ENCODE data around the gene VKORC1.

The VKORC1 gene

DNA sequence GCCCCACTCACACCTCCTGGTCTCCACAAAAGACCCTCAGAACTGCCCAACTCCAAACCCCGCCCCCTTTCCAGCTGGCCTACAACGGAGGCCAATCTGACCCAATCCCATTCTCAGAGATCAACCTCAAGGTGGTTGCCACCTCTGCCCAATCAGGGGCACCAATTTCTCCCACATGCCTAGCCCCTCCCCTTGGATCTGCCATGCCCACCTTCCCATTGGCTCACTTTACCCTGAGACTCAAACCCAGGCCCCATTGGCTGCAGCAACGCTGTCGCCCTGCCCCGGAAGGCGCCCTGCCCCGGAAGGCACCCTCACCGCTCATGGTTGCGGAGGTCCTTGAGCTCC lies 31.1 kb downstream of the VKORC1 start:
- no peak for DNase-seq (ENCODE audit: low spot score)

DNA sequence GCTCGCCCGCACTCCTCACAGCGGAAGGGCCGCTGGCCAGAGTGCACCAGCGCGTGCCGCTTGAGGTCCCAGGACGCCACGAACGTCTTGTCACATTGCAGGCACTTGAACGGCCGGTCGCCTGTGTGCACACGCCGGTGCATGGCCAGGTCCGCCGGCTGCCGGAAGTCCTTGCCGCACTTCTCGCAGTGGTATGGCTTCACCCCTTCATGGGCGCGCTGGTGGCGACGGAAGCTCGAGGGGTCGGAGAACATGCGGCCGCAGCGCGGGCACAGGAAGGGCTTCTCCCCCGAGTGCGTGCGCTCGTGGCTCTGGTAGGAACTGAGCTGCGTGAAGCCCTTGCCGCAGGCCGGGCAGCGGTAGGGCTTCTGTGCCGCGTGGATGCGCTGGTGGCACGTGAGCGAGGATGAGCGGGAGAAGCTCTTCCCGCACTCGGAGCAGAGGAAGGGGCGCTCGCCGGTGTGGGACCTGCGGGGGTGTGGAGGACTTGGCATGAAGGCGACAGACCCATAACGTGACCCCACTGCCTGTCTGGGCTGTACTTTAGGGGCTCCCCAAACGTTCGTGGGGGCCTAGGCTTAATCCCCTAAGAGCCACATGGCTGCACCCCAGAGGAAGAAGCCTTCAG lies 32.7 kb downstream of the VKORC1 start:
- no peak for DNase-seq (ENCODE audit: low spot score)

DNA sequence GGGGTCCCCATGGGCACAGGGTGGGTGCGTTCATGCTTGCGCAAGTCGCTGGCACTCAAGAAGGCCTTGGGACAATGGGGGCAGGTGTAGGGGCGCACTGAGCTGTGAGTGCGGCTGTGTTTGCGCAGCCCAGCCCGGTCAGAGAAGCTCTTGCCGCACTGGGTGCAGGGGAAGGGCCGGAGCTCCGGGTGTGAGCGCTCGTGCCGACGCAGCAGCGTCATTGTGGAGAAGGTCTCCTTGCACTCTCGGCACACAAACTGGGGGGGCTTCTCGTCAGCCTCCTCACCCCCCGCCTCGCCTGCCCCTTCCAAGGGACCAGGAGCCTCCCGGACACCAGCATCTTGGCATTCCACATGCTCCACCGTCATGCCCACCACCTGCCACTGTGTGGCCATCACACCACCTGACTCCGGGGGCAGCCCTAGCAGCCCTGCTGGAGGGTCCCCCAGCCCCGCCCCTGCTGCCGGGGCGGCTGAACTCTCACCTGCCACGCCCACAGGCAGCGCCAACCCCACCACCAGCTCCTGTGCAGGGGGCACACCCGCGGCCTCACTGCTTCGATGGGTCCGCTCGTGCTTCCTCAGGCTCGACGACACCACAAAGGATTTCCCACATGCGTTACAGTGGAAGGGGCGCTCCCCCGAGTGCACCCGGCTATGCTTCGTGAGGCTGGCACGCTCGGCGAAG lies 33.3 kb downstream of the VKORC1 start:
- no peak for DNase-seq (ENCODE audit: low spot score)

DNA sequence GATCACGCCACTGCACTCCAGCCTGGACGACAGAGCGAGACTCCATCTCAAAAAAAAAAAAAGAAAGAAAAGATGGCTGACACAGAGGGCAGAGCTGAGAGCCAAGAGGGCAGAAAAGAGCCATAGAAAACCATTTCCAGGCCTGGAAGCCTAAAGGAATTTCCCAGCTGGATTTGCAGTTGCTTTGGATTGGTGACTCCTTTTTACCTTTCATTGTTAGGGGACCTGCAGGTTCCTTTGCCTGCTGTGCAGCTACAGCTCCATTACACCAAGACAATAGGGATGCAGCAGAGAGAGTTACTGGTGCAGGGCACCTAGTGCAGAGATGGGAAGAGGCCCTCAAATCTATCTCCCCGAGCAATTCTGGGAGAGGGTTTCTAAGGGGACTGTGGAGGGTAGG lies 39.0 kb downstream of the VKORC1 start:
- no peak for DNase-seq (ENCODE audit: low spot score)

DNA sequence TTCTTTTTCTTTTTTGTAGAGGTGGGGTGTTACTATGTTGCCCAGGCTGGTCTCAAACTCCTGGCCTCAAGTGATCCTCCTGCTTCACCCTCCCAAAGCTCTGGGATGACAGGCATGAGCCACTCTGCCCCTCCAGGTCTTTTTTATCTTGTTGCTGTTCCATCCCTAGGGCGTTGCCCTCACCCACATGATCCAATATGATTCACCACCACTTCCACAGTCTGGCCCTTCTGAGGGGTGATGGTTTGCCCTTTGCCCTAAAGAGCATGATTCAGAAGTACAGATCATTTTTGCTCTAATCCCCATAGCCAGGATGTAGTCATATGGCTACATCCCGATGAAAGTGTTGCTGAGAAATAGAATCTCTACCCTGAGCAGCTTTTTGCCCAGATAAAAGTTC lies 42.5 kb downstream of the VKORC1 start:
- peak; percentile 86 for DNase-seq (ENCODE audit: low spot score)

DNA sequence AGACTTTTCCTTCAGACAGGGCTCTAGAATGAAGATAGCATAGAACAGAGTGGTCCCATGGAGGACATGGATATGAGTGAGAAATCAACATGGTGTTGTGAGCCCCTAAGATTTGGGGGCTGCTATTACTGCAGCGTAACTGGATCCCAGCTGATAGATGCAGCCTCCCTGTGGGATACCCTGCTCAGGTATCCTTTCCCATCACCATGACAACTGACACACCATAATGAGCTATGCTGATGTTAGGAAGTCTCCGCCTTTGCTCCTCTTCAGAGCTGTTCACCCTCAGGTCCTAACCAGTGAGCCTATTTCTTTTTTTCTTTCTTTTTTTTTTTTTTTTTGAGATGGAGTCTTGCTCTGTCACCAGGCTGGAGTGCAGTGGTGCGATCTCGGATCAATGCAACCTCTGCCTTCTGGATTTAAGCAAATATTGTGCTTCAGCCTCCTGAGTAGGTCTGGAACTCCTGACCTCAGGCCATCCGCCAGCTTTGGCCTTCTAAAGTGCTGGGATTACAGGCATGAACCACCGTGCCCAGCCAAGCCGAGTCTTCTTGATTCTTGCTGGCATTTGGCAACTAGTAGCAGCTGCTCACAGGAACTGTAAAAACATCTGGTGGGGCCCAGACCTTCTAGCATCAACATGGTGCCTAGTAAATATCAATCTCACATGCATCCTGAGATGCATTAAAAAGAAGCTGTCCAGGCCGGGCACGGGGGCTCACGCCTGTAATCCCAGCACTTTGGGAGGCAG lies 44.1 kb downstream of the VKORC1 start:
- no peak for DNase-seq (ENCODE audit: low spot score)

DNA sequence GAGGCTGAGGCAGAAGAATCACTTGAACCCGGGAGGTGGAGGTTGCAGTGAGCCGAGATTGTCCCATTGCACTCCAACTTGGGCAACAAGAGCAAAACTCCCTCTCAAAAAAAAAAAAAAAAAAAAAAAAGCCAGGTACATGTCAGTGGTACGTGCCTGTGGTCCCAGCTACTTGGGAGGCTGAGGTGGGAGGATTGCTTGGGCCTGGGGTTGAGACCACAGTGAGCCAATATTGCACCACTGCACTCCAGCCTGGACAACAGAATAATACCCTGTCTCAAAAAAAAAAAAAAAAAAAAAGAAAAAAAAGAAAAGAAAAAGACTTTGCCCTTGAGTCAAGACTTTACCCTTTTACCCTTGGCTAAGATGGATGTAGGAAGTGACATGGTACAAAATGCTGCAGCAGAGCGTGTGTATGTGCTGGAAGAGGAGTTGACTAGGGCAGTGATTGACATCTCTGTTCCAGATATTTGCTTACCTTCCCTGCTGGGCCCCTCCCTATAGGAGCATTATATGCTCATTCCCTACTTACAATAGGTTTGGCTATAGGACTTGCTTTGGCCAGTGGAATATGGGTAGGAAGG lies 50.6 kb downstream of the VKORC1 start:
- DNase-seq (ENCODE audit: low spot score): no peak

DNA sequence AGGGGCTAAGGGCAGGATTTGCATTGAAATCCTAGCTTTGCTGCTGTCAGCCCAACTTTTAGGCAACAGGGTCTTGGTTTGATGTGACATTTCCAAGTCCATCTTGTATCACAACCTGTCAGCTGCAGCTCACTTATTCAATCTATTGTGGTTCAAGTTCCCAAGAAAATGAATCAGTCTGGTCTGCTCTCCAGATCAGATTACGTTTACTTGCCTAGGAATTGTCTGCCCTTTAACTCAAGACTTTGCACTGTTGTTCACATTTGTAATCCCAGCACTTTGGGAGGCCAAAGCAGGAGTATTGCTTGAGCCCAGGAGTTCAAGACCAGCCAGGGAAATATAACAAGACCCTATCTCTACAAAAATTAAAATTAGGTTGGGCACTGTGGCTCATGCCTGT lies 51.2 kb downstream of the VKORC1 start:
- no peak for DNase-seq (ENCODE audit: low spot score)

DNA sequence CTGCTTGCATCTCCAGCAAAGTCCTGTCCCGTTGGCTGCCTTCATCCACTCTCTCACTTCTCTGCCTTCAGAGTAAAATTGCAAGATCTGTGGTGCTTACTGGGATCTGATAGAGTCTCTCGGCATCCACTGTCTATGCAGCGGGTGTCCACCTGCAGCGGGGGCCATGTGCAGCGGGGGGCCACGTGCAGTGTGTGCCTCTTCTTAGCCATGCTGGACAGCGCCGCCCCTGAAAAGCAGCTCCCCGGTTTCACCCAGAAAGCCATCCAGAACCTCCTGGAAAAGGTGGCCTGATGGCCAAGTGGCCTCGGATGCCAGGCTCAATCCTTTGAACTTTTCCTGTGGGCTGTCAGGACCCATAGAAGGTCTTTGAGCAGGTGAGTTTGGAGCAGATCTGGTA lies 51.7 kb downstream of the VKORC1 start:
- DNase-seq (ENCODE audit: low spot score): no peak

All from kidney capillary endothelial cell (primary cell).